ENCODE results near the gene PRKX. TPM values are rescaled to one million over a fixed set of nuclear protein-coding genes. Genes with fewer than 3 reads are reported as not detected.
"Not testable (repeated sequence)": the region's sequence is repeated elsewhere in the genome, so short reads cannot be mapped to it uniquely, and the experiment has no call there.

The PRKX gene
- total and polyA plus RNA-seq, 8 donors, result 2.5 to 20.7 (median 5.7) TPM

DNA sequence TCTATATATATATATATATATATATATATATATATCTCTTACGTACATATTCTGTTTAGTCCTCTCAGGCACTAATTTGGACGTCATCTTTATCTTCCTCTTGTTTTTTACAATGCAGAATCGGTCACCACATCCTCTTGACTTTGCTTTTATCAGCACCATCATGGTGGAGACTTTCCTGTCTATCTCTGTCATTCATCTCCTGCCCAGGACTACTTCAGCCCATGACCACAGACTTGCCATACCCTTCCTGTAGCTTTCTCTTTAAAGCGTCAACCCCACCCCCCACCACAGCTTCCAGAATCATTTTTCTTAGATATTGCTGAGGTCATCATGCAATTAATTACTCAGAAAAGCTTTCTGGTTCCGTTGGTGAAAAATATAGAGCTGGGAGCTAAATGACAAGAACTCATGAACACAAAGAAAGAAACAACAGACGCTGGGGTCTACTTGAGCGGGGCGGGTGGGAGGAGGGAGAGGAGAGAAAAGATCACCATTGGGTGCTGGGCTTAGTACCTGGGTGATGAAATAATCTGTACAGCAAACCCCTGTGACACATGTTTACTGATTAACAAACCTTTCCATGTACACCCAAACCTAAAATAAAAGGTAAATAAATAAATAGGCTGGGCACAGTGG, 30.5 kb upstream of the PRKX start:
- Histone ChIP-seq H3K9me3 (no peaks in the 10 kb centered on the region), H3K27ac (no peak overlapping the region), H3K36me3 (no peaks in the 10 kb centered on the region), H3K27me3 (no peaks in the 10 kb centered on the region), H3K4me3 (no peak overlapping the region), H3K4me1 (no peaks in the 10 kb centered on the region)
- DNase-seq (no peak), ATAC-seq (no peak), FAIRE-seq (no peak)
- no peak for TF ChIP-seq CTCF (IDR thresholded peaks at IDR 0.05)
- intact Hi-C loops (cut with DNase I), result no loop called here
- 42 to 51% methylated on average over 8 of the region's 8 CpGs for WGBS, 2 donors

- DNase-seq; ATAC-seq; H3K4me3 ChIP-seq; FAIRE-seq; intact Hi-C loops (cut with DNase I); H3K27me3 ChIP-seq; H3K27ac ChIP-seq; H3K9me3 ChIP-seq; H3K4me1 ChIP-seq; H3K36me3 ChIP-seq: not testable (repeated sequence)
- WGBS, 2 donors, result 76 to 81% methylated on average over 8 of the region's 8 CpGs
These were observed 27.5 kb upstream of the PRKX start for GRCh38 chrX:3740946-3741345.

GRCh38 chrX:3738509-3738908, 25.1 kb upstream of the PRKX start:
- Histone ChIP-seq H3K27me3 (peaks cover 0 to 9% (median 0%) of the 10 kb centered on the region in 4 donors), H3K4me3 (no peak overlapping the region), H3K36me3 (no peaks in the 10 kb centered on the region), H3K27ac (no peak overlapping the region), H3K4me1 (no peaks in the 10 kb centered on the region), H3K9me3 (no peaks in the 10 kb centered on the region)
- no peak for TF ChIP-seq CTCF (IDR thresholded peaks at IDR 0.05)
- intact Hi-C loops (cut with DNase I), result no loop called here
- DNase-seq, result no peak
- no peak for ATAC-seq
- no peak for FAIRE-seq

DNA sequence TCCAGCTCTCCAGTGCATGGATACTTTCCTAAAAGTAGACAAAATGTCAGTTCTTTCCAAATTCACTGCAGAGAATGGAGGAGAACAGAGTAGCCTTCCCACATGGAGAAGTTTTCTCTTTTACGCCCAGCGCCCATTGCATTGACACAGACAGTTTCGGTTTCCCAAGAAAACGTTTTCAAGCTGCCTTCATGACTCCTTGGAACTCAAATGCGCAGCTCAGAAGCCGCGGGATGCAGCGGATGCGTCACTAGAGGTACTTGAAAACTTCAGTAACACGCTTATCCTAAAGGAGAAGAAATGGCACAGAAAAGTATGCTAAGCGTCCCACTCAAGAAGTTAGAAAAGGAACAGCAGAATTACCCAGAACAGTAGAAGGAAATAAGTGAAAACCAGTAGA, 23.1 kb upstream of the PRKX start:
- H3K4me3 ChIP-seq; H3K27ac ChIP-seq; H3K4me1 ChIP-seq; H3K9me3 ChIP-seq; DNase-seq; intact Hi-C loops (cut with DNase I); ATAC-seq; H3K36me3 ChIP-seq; H3K27me3 ChIP-seq: not testable (repeated sequence)
- FAIRE-seq, result peak; percentile 51
- WGBS, 2 donors, result 69 to 71% methylated on average over 11 of the region's 11 CpGs

GRCh38 chrX:3735891-3736290, 22.4 kb upstream of the PRKX start:
- H3K9me3 ChIP-seq; H3K27ac ChIP-seq; intact Hi-C loops (cut with DNase I); H3K27me3 ChIP-seq; DNase-seq; FAIRE-seq; H3K36me3 ChIP-seq; H3K4me1 ChIP-seq; H3K4me3 ChIP-seq; ATAC-seq: not testable (repeated sequence)
- WGBS, 2 donors, result 51 to 60% methylated on average over 6 of the region's 6 CpGs

DNA sequence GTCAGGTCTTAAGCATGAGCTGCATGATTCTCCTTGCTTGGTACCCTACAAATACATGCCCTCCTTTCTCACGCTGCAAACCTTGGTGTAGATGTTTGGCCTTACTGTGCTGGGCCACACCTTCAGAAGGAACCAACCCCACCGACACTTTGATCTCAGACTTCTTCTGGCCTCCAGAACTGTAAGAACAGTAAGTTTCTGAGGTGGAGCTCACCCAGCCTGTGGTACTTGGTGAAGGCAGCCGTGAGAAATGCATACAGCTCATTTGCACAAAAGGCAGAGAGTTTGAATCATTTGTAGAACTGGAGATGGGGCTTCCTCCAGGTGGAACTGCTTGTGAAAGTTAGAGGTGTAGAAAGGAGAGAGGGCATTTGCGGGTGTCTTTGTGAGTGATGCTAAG, 21.0 kb upstream of the PRKX start:
- intact Hi-C loops (cut with DNase I); ATAC-seq; H3K27ac ChIP-seq; H3K36me3 ChIP-seq; FAIRE-seq; H3K9me3 ChIP-seq; H3K4me1 ChIP-seq; H3K4me3 ChIP-seq; H3K27me3 ChIP-seq; DNase-seq: not testable (repeated sequence)
- 68 to 69% methylated on average over 4 of the region's 4 CpGs for WGBS, 2 donors

DNA sequence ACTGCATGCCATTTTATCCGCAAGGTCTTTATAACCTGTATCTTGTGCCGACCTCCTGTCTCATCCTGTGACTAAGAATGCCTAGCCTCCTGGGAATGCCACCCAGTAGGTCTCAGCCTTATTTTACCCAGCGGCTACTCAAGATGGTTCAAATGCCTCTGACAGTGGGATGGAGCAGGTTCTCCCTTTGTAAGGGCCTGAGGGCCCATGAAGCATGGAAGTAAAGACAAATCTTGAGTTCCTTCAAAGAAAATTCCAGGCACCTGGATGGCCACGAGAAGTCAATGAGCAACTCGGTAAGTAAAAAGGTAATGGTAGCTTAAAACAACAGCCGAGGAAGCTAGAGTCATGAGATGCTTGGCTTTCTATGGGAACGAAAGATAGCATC, 19.6 kb upstream of the PRKX start:
- no peaks in the 10 kb centered on the region for H3K4me1 ChIP-seq
- no peaks in the 10 kb centered on the region for H3K9me3 ChIP-seq
- ATAC-seq (no peak), DNase-seq (no peak), FAIRE-seq (no peak)
- no peak overlapping the region for H3K27ac ChIP-seq
- 81 to 86% methylated on average over 7 of the region's 7 CpGs for WGBS, 2 donors
- H3K27me3 ChIP-seq, result peaks cover 0 to 9% (median 0%) of the 10 kb centered on the region in 4 donors
- H3K4me3 ChIP-seq, result no peak overlapping the region
- intact Hi-C loops (cut with DNase I), result no loop called here
- no peaks in the 10 kb centered on the region for H3K36me3 ChIP-seq
- no peak for TF ChIP-seq CTCF (IDR thresholded peaks at IDR 0.05)

DNA sequence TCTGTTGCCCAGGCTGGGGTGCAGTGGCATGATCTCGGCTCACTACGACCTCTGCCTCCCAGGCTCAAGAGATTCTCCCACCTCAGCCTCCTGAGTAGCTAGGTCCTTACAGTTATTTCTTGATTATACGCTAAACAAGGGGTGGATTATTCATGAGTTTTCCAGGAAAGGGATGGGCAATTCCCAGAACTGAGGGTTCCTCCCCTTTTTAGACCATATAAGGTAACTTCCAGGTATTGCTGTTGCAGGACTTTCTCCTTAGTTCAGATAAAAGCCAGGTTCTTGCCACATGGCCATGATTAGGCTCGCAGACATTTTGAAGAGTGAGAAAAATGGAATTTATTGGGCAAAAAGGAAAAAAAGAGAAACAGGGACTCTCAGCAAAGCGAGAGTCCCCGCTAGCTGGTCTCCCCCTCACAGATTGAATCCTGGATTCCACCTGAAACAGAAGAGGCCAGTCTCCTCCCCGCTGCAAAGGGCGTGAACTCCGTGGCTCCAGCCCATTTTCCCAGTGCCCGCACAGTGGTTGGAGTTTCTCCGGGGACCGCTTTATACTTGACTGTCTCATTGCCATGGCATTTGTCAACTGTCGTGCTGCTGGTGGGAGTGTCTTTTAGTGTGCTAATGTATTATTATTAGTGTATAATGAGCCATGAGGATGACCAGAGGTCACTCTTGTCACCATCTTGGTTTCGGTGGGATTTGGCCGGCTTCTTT, 19.0 kb upstream of the PRKX start:
- ATAC-seq; H3K9me3 ChIP-seq; DNase-seq; FAIRE-seq; H3K27ac ChIP-seq; H3K4me3 ChIP-seq; H3K36me3 ChIP-seq; intact Hi-C loops (cut with DNase I); H3K4me1 ChIP-seq; H3K27me3 ChIP-seq: not testable (repeated sequence)
- 75 to 90% methylated on average over 14 to 15 of the region's 15 CpGs for WGBS, 2 donors
